ENCODE data around the gene BST1. TPM values are rescaled to one million over a fixed set of nuclear protein-coding genes. Genes with fewer than 3 reads are reported as not detected.

The BST1 gene
- total and polyA plus RNA-seq, 2 donors (not counting 3 experiments of a cell fraction or from before 2014, with no cell fraction given) = 10.7 to 14.0 TPM

DNA sequence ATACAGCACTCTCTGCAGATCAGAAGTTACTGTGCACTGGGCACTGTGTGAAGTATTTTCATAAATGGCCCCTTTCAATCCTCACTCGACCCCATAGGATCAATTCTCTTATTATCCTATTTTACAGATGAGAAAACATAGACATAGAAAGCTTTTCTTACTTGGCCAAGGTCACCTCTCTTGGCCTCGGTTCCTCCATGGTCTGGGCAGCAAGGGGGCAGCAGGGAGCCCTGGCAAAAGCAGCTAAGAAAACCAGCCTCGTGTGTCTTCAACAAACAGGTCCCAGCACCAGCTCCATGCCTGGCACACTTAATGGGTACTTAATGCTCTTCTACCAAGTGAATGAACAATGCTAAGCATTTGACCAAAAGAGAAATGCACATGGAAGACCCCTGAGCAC lies 34.4 kb downstream of the BST1 start:
- DNase-seq (ENCODE audit: low read depth, low spot score) = no peak
- H3K9me1 ChIP-seq (replicated peaks; ENCODE audit: control insufficient read depth, extremely low read depth, insufficient read depth, low read length) = no peaks in the 10 kb centered on the region
- TF ChIP-seq JUN (IDR thresholded peaks at IDR 0.05; ENCODE audit: borderline replicate concordance, insufficient read depth, insufficient read length, low read depth) (no peak), FOS (IDR thresholded peaks at IDR 0.05; ENCODE audit: borderline replicate concordance, insufficient read depth, low read length) (no peak), GATA2 (IDR thresholded peaks at IDR 0.05; ENCODE audit: insufficient read depth, insufficient read length, low read depth, low read length) (no peak), POLR2A (IDR thresholded peaks at IDR 0.05; ENCODE audit: low read depth, low read length) (no peak), MYC (IDR thresholded peaks at IDR 0.05; ENCODE audit: low read depth, low read length) (no peak), EZH2 (IDR thresholded peaks at IDR 0.05; ENCODE audit: borderline replicate concordance, low read depth, low read length, severe bottlenecking) (no peak), POLR2AphosphoS5 (IDR thresholded peaks at IDR 0.05; ENCODE audit: insufficient read depth, low read depth, low read length) (no peak)
- TF ChIP-seq, protein P1, sequence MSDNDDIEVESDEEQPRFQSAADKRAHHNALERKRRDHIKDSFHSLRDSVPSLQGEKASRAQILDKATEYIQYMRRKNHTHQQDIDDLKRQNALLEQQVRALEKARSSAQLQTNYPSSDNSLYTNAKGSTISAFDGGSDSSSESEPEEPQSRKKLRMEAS (IDR thresholded peaks at IDR 0.05; ENCODE audit: insufficient read depth, insufficient read length) = no peak
- TF ChIP-seq, protein P2, sequence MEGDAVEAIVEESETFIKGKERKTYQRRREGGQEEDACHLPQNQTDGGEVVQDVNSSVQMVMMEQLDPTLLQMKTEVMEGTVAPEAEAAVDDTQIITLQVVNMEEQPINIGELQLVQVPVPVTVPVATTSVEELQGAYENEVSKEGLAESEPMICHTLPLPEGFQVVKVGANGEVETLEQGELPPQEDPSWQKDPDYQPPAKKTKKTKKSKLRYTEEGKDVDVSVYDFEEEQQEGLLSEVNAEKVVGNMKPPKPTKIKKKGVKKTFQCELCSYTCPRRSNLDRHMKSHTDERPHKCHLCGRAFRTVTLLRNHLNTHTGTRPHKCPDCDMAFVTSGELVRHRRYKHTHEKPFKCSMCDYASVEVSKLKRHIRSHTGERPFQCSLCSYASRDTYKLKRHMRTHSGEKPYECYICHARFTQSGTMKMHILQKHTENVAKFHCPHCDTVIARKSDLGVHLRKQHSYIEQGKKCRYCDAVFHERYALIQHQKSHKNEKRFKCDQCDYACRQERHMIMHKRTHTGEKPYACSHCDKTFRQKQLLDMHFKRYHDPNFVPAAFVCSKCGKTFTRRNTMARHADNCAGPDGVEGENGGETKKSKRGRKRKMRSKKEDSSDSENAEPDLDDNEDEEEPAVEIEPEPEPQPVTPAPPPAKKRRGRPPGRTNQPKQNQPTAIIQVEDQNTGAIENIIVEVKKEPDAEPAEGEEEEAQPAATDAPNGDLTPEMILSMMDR (IDR thresholded peaks at IDR 0.05; ENCODE audit: extremely low read depth in 1 of 2, insufficient read depth in 1 of 2, low read depth in 1 of 2, low read length in 2 of 2) = no peak
- H2AFZ ChIP-seq (ENCODE audit: low read depth, low read length) = no peak overlapping the region
- intact Hi-C loops (cut with micrococcal nuclease) (no loop called here), dilution Hi-C loops (cut with MboI; ENCODE audit: extremely low pct_ligation_motif_present, low sequenced_read_pairs) (no loop called here)
- no peaks in the 10 kb centered on the region for H3K79me2 ChIP-seq (ENCODE audit: control insufficient read depth, insufficient read depth, low read length)
- no peak overlapping the region for H3K9ac ChIP-seq (replicated peaks; ENCODE audit: extremely low read depth, insufficient read depth, low read length)
- H3K27ac ChIP-seq (ENCODE audit: insufficient read depth, low read depth, low read length) = no peak overlapping the region
- ChIA-PET POLR2A (no interaction called here), CTCF (interaction anchor here (0.5 to 1.2 kb wide), 4 partner anchors 131 to 262 kb away, joined by 3 read pairs; no protein-coding TSS in a partner anchor)
- H3K27me3 ChIP-seq (ENCODE audit: control insufficient read depth in 2 of 2, insufficient read depth in 2 of 2, low read length in 2 of 2) = no peaks in the 10 kb centered on the region
- no peak overlapping the region for H3K4me2 ChIP-seq (ENCODE audit: insufficient read depth, low read length)
- H3K36me3 ChIP-seq (ENCODE audit: control insufficient read depth in 2 of 2, extremely low read depth in 1 of 2, insufficient read depth in 2 of 2, low read length in 2 of 2) = no peaks in the 10 kb centered on the region
- FAIRE-seq = no peak
- H3K9me3 ChIP-seq (replicated peaks; ENCODE audit: control insufficient read depth, insufficient read depth, low read length) = no peaks in the 10 kb centered on the region
- H3K4me3 ChIP-seq (replicated peaks in 1 of 3; ENCODE audit: insufficient read depth in 1 of 3, low read depth in 1 of 3, low read length in 3 of 3) = no peak overlapping the region
- BruUV-seq (replicated peaks) = no TSS peak
- no peaks in the 10 kb centered on the region for H3K4me1 ChIP-seq (ENCODE audit: control insufficient read depth, extremely low read depth, insufficient read depth, low read length)
- H4K20me1 ChIP-seq (replicated peaks; ENCODE audit: control insufficient read depth, extremely low read depth, insufficient read depth, low read length) = no peaks in the 10 kb centered on the region
